Neural cell (in vitro differentiated cells): ENCODE results near the gene SPACA6.

Source experiments
- EZH2 ChIP-seq: fragments of 200-600, 300-800 bp; shearing (Covaris generic), sonication (generic); IDR thresholded peaks from 2 replicates; pipeline ENCODE4 v1.6.1; 2014; ENCODE audit warnings: antibody characterized with exemption, low read length, borderline replicate concordance, mild to moderate bottlenecking; ENCODE audit not compliant: insufficient read depth, poor library complexity, severe bottlenecking
- POLR2AphosphoS5 ChIP-seq: IDR thresholded peaks from 2 replicates; pipeline ENCODE4 v1.6.1; 2012
- TAF1 ChIP-seq: IDR thresholded peaks from 2 replicates; pipeline ENCODE4 v1.6.1; 2012; ENCODE audit warnings: low read depth
- TF ChIP-seq, protein P1 (sequence below): fragments of 450-650 bp; IDR thresholded peaks from 2 replicates; pipeline ENCODE4 v1.5.1; 2014; ENCODE audit warnings: antibody characterized with exemption, mild to moderate bottlenecking, moderate library complexity; ENCODE audit not compliant: poor library complexity, severe bottlenecking

DNA sequence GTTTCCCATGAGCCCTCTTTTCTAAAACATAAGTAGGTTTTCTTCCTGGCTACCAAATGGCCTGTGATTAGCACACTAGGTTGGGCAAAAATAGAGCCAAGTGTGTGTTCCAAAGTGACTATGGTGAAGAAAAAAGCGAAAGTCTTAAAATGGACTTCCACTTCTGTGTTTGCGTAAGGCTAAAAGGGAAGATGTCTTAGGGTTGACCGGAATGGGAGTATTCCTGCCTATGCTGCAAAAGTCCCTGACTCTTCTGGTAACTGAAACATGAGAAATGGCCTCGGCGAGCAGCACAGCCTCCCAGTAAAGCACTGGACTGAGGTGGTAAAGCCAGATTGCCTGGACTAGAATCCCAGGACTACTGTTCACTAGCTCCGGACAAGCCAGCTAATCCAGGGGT is 61.0 kb downstream of the SPACA6 start:
- TF ChIP-seq, protein P1, sequence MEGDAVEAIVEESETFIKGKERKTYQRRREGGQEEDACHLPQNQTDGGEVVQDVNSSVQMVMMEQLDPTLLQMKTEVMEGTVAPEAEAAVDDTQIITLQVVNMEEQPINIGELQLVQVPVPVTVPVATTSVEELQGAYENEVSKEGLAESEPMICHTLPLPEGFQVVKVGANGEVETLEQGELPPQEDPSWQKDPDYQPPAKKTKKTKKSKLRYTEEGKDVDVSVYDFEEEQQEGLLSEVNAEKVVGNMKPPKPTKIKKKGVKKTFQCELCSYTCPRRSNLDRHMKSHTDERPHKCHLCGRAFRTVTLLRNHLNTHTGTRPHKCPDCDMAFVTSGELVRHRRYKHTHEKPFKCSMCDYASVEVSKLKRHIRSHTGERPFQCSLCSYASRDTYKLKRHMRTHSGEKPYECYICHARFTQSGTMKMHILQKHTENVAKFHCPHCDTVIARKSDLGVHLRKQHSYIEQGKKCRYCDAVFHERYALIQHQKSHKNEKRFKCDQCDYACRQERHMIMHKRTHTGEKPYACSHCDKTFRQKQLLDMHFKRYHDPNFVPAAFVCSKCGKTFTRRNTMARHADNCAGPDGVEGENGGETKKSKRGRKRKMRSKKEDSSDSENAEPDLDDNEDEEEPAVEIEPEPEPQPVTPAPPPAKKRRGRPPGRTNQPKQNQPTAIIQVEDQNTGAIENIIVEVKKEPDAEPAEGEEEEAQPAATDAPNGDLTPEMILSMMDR = no peak
- no peak for TF ChIP-seq POLR2AphosphoS5
- TF ChIP-seq EZH2 = no peak
- no peak for TF ChIP-seq TAF1
